Peyer's patch (tissue), 4 donors: Measurements from ENCODE around the gene NRXN3. TPM values are rescaled to one million over a fixed set of nuclear protein-coding genes. Genes with fewer than 3 reads are reported as not detected.

Experiments used
- DNase-seq, 3 donors: peaks; one replicate each; pipeline ENCODE4 v3.0.0-alpha.2; 2017 to 2019
- H3K27ac ChIP-seq, 4 donors: fragments of 200-600 bp; sonication (generic); one replicate each; pipeline ENCODE4 v1.5.1; 2016 to 2019
- H3K27me3 ChIP-seq, 2 donors: fragments of 200-600 bp; sonication (generic); one replicate each; pipeline ENCODE4 v1.5.1; 2019
- H3K36me3 ChIP-seq, 3 donors: fragments of 200-600 bp; sonication (generic); one replicate each; pipeline ENCODE4 v1.5.1; 2016 to 2019
- H3K4me1 ChIP-seq, 4 donors: fragments of 200-600 bp; sonication (generic); one replicate each; pipeline ENCODE4 v1.5.1; 2016 to 2019
- H3K4me3 ChIP-seq, 4 donors: fragments of 200-600 bp; sonication (generic); 1 replicate in 3 of 4; 2 replicates in 1 of 4; pipeline ENCODE4 v1.5.1; 2016 to 2019; ENCODE audit warnings: mild to moderate bottlenecking in 1 of 4
- H3K9me3 ChIP-seq, 4 donors: fragments of 200-600 bp; sonication (generic); one replicate each; pipeline ENCODE4 v1.5.1; 2016 to 2019; ENCODE audit warnings: mild to moderate bottlenecking in 1 of 4
- CTCF ChIP-seq, 6 experiments: fragments of 450-650 bp in 4 of 6; fragments of 200-600 bp in 2 of 6; sonication (generic) in 1 of 6; IDR thresholded peaks; one replicate each; pipeline ENCODE4 v1.5.1; 2017 to 2019; ENCODE audit warnings: antibody characterized with exemption in 6 of 6, mild to moderate bottlenecking in 3 of 6, moderate library complexity in 1 of 6
- POLR2A ChIP-seq, 2 donors: fragments of 450-650 bp; IDR thresholded peaks; one replicate each; pipeline ENCODE4 v1.5.1; 2017; ENCODE audit warnings: antibody characterized with exemption in 2 of 2, mild to moderate bottlenecking in 2 of 2, moderate library complexity in 2 of 2
- total RNA-seq, 4 donors: library from RNA; depleted of rRNA; stranded (reverse); fragments of >200 nt; gene quantifications; one replicate each; pipeline ENCODE4 v1.1.0, GENCODE V29; 2016

Gene NRXN3
- total RNA-seq, 4 donors from 2014 or later, result 1.6 to 10.2 (median 4.4) TPM

DNA sequence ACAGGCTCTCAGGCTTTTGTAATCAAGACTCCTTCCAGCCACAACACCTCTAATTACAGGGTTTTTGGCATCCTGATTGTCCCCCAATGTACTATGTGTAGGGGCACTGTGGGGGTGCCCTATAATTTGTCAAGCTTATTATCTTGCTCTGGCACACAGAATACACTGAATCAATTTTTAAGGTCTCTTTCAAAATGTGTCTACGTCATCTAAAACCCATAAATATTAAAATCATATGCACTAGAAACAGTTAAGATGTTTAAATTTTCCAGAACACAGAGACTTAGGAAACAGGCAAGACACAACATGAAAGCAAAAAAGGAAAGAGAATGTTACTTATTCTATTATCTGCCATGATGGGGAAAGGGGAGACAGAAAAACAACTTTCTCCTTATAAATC is 665.7 kb downstream of the NRXN3 start:
- no peaks in the 10 kb centered on the region for H3K27me3 ChIP-seq

DNA sequence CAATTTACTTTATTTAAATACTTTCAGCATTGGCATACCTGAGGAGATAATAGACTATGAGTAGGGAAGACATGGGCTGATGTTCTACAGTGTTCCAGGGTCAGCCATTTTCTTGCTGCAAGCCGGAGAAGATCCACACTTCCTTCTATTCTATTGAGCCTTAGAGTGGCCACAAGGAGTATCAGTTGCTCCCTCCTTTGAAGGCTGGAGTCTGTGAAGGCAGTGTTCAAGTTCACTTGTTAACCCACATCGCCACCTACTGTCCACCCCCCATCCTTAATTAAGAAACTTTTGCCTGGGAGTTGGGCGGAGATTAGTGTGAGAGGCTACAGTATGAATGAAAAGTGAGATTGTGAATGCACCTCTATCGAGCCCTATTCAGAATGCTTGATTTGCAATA is 666.6 kb downstream of the NRXN3 start:
- no peaks in the 10 kb centered on the region for H3K36me3 ChIP-seq
- peak in 1 of 3 donors; percentile 43 for DNase-seq
- no peak overlapping the region for H3K27ac ChIP-seq
- H3K27me3 ChIP-seq, result no peaks in the 10 kb centered on the region
- peak in 2 of 6 experiments; percentile 2 to 20 for TF ChIP-seq CTCF (IDR thresholded peaks at IDR 0.05)
- TF ChIP-seq POLR2A (IDR thresholded peaks at IDR 0.05), result no peak
- H3K4me3 ChIP-seq, result no peak overlapping the region
- no peaks in the 10 kb centered on the region for H3K4me1 ChIP-seq
- no peaks in the 10 kb centered on the region for H3K9me3 ChIP-seq

More for the DNA sequence above, 665.7 kb downstream of the NRXN3 start:
- TF ChIP-seq CTCF (IDR thresholded peaks at IDR 0.05) (no peak), POLR2A (IDR thresholded peaks at IDR 0.05) (no peak)
- H3K4me1 ChIP-seq, result no peaks in the 10 kb centered on the region
- no peak for DNase-seq
- H3K4me3 ChIP-seq, result no peak overlapping the region
- H3K36me3 ChIP-seq, result no peaks in the 10 kb centered on the region
- H3K27ac ChIP-seq, result no peak overlapping the region
- no peaks in the 10 kb centered on the region for H3K9me3 ChIP-seq

- TF ChIP-seq POLR2A (IDR thresholded peaks at IDR 0.05) (no peak), CTCF (IDR thresholded peaks at IDR 0.05) (no peak)
These were observed 668.8 kb downstream of the NRXN3 start for GRCh38 chr14:78838959-78839358.

DNA sequence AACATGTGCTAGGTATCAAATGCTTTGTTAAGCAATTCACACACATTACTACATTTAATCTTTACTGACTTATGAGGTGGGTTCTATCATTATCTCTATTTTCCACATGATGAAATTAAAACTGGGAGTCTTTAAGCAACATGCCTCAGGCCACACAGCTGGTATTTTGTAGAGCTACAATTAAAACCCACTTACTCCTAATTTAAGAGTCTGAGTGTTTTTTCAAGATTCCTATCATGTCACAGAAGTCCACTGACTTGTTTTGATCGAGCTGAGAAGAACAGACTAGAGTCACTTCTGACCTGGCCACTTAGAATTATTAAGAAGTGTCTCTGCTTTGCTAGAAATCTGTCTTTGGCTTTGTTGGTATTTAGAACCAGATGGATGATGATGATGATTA is 670.7 kb downstream of the NRXN3 start:
- DNase-seq, result no peak
- TF ChIP-seq CTCF (IDR thresholded peaks at IDR 0.05) (no peak), POLR2A (IDR thresholded peaks at IDR 0.05) (no peak)
- H3K4me3 ChIP-seq, result no peak overlapping the region
- H3K4me1 ChIP-seq, result no peaks in the 10 kb centered on the region
- H3K9me3 ChIP-seq, result no peaks in the 10 kb centered on the region
- no peaks in the 10 kb centered on the region for H3K36me3 ChIP-seq
- no peaks in the 10 kb centered on the region for H3K27me3 ChIP-seq
- no peak overlapping the region for H3K27ac ChIP-seq

More at GRCh38 chr14:78838959-78839358, 668.8 kb downstream of the NRXN3 start:
- Histone ChIP-seq H3K4me1 (no peaks in the 10 kb centered on the region), H3K27ac (no peak overlapping the region), H3K27me3 (no peaks in the 10 kb centered on the region), H3K4me3 (no peak overlapping the region), H3K36me3 (no peaks in the 10 kb centered on the region), H3K9me3 (no peaks in the 10 kb centered on the region)
- no peak for DNase-seq

GRCh38 chr14:78847801-78848200 is 677.6 kb downstream of the NRXN3 start:
- DNase-seq, result no peak
- no peak for TF ChIP-seq POLR2A (IDR thresholded peaks at IDR 0.05)
- no peak for TF ChIP-seq CTCF (IDR thresholded peaks at IDR 0.05)
- Histone ChIP-seq H3K36me3 (no peaks in the 10 kb centered on the region), H3K4me3 (no peak overlapping the region), H3K9me3 (no peaks in the 10 kb centered on the region), H3K27me3 (no peaks in the 10 kb centered on the region), H3K4me1 (no peaks in the 10 kb centered on the region), H3K27ac (no peak overlapping the region)

GRCh38 chr14:78848234-78848820 is 678.2 kb downstream of the NRXN3 start:
- H3K27ac ChIP-seq, result no peak overlapping the region
- H3K9me3 ChIP-seq, result no peaks in the 10 kb centered on the region
- H3K4me3 ChIP-seq, result no peak overlapping the region
- TF ChIP-seq CTCF (IDR thresholded peaks at IDR 0.05) (peak in 4 of 6 experiments; percentile 59 to 73 (median 62)), POLR2A (IDR thresholded peaks at IDR 0.05) (no peak)
- H3K36me3 ChIP-seq, result no peaks in the 10 kb centered on the region
- H3K27me3 ChIP-seq, result no peaks in the 10 kb centered on the region
- DNase-seq, result peak in 1 of 3 donors; percentile 49
- H3K4me1 ChIP-seq, result no peaks in the 10 kb centered on the region
